ENCODE measurements around the gene AGBL2.

- TF ChIP-seq CTCF (IDR thresholded peaks at IDR 0.05), result no peak
- TF ChIP-seq EP300 (IDR thresholded peaks at IDR 0.05), result no peak
Measured at GRCh38 chr11:47711816-47712215, 3.4 kb downstream of the AGBL2 start.

Data from tibial nerve (tissue), 4 donors.